GM21423 (cell line): Measurements from ENCODE around the gene TNFRSF25.

Experiments
- ATAC-seq: cut with Tn5 transposase; IDR thresholded peaks from one replicate; pipeline ENCODE4 v1.9.1; 2021; ENCODE audit warnings: mild to moderate bottlenecking, moderate library complexity; ENCODE audit not compliant: unreplicated experiment

Gene TNFRSF25

DNA sequence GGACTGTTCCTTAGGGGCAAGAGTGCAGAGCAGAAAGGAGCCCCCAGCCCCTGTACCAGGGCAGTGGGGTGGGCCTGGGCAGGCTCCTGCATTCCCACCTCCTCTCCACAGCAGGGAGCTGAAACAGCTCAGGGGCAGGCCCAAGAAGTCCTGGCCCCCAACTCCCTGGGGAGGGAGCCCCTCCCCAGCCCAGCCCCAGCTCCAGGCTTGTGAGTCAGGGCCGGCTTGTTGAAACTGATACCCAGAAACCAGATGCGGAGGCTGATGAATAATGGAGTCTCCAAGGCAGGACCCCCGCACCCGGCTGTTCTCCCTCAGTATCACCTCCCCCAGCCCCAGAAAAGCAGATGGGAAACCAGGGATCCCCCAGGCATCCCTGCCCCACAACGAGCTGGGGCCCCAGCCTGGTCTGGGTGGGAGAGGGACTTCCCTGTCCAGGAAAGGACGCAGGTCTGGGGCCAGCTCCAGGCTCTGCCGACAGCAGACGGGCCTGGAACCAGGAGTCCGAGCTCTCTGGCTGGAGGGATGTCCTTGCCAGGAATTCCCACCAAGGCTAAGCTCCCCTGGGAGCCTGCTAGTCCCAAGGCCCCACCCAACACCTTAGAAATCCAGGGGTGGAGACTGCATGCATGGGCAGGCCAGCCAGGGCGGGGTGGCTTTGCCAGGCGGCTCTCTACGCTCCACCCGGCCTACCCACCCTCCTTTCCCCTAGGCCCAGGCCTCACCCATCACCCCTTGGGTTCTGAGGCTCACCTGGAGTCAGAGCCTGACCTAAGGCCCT is 22.8 kb upstream of the TNFRSF25 start:
- no peak for ATAC-seq

GRCh38 chr1:6487804-6488484 is 22.0 kb upstream of the TNFRSF25 start:
- no peak for ATAC-seq

- ATAC-seq: peak; percentile 35
Observed at GRCh38 chr1:6486433-6487011, 20.5 kb upstream of the TNFRSF25 start.

DNA sequence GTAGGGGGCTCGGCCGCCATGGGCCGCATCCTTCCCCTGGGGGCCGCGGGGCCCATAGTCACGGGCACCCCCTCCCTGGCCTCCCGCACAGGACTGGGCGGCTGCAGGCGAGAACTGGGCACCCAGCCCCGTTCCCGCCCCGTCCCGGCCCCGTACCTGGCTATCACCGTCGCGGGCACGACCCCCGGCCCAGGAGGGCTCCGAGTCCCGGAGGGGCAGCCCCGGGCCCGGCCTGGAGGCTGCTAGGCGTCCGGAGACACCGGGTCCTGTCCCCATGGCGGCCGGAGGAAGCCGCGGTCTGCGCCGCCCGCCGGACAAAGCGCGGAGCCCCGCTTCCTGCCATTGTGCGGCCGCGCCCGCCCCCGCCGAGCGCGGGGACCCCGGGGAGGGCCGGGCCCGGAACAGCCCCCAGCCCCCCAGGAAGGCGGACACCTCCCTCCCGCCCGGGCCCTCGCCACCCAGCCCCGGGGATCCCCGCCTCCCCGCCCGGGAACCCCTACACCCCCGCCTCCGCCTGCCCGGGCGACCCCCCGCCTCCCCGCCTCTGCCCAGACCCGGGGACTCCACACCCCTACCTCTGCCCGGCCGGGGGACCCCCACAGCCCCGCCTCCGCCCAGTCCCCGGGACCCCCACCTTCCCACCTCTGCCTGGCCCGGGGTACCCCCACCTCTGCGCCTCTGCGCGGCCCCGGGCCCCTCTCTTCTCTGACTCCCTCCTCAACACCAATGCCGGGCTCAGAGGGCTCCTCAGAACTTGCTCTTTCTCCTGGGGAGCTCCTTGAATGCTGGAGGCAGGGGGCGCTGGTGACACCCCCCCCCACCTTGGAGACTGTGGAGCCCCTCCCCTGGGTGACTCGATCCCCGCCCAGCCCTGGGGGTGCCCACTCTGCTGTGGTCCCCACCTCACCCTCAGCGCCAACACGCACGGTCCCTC is 19.5 kb upstream of the TNFRSF25 start:
- no peak for ATAC-seq

- no peak for ATAC-seq
Observed at GRCh38 chr1:6484826-6485167, 18.8 kb upstream of the TNFRSF25 start.

DNA sequence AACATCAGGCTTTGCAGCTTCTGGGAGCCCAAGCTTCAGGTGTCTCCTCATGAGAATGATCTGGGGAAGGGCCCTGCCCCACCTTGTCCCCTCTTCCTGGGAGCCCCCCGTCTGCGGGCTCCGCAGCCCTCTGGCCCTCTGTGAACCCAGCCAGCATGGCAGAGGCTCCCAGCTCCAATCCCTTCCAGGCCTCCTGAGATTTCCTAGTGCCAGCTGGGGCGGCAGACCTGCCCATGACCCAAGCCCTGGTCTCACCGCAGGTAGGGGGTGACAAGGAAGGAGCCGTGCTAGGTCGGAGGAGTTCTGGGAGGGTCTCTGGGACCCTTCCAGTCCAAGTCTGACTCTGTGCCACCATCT is 17.8 kb upstream of the TNFRSF25 start:
- no peak for ATAC-seq

GRCh38 chr1:6483017-6483760 is 17.2 kb upstream of the TNFRSF25 start:
- no peak for ATAC-seq

- no peak for ATAC-seq
Observed at GRCh38 chr1:6481820-6482219, 15.8 kb upstream of the TNFRSF25 start.

- no peak for ATAC-seq
Observed at GRCh38 chr1:6477039-6477820, 11.3 kb upstream of the TNFRSF25 start.

DNA sequence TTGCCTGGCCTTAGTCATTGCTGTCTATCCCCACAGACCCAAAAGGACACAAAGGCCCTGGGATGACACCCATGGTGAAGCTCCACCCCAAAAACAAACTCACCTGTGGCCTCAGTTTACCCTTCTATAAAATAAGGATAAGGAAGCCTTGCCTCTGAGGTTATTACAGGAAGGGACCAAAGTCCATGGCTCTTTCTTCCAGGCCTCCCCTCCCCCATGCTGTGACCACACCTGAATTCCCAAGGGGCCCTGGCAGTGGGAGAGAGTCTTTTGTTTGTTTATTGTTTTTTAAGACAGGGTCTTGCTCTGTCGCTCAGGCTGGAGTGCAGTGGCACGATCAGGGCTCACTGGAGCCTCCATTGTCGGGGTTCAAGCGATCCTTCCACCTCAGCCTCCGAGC is 10.5 kb upstream of the TNFRSF25 start:
- no peak for ATAC-seq

DNA sequence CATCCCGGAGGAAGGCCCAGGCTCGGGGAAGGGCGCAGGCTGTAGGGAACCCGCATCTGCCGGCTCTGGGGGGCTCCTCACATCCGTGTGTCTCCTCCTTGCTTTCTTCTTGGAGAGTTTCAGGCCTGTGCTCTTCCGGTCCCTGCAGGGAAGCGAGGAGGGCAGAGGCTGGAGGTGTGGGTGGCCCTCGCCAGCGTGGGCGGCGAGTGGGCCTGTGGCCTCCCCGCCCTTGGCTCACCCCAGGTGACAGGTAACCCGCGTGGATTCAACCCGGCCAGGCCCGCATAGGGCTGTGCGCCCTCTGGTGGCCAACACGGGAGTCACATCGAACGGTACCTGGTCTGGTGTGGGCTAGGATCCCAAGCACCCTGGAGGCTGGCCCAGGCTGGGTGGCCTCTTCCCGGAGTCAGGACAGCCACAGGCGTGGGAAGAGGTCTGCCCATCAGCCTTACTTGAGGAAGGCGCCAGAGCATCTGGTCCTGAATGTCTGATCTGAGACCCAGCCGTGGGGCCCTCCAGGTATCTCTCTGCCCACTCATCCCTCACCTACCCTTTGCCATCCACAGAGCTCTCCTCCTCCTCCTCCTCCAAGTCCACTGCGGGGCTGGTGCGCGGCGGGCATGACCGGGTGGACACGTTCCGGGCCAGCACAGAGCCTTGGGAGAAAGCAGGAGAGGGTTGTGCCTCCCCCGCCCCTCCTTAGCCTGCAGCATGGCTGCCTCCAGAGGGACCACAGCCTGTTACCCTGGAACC is 9.6 kb upstream of the TNFRSF25 start:
- peak; percentile 58 for ATAC-seq

DNA sequence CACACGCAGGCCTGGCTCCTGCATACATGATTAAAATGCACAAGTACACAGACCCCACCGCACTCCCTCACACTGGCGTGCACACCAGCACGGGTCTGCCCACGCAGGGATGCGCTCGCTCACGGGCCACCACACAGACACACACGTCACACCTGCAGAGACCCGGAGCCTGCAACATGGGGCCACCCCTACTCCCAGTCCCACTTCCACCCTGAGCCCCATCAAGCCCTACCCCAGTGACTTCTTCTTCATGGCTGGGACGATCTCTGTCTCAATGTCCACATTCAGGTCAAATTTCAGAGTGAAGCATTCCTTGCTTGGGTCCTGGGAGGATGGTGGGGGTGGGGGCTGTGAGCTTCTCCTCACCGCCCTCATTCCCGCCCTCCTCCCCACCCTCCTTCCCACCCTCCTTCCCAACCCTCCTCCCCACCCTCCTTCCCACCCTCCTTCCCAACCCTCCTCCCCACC is 8.9 kb upstream of the TNFRSF25 start:
- ATAC-seq: no peak

DNA sequence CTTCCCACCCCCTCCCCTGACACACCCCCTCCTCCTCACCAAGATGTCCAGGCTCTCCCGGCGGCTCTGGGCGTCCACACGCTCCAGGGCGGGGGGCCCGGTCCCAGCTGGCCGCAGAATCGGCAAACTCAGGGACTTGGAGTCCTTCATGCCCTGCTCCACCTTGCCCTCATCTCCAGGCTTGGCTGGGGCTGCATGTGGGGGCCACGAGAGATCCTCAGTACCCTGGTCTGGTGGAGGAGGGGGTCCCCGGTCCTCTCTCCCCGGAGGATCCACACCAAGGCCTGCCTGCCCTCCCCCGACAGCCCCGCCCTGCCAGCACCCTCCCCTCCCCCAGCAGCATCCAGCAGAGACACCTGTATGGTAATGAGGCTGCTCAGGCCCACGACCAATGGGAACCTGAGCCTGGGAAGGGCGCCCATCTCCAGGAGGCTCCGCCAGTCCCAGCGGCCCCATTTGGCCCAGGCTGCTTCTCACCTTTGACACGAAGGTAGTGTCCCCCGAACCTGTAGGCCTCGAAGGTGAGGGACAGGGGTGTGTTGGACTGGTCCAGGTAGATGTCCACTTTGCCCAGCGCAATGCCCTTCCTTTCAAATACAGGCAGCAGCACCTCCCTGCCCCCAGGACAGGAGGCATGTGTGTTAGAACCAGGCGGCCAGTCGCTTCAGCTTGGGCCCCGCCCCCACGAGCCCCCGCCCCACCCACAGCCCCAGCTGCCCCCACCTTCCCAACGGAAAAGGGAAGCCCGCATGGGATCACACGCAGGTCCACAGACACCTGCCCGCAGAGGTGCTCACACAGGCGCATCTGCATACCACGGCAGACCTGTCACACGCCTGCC is 8.2 kb upstream of the TNFRSF25 start:
- ATAC-seq: no peak

DNA sequence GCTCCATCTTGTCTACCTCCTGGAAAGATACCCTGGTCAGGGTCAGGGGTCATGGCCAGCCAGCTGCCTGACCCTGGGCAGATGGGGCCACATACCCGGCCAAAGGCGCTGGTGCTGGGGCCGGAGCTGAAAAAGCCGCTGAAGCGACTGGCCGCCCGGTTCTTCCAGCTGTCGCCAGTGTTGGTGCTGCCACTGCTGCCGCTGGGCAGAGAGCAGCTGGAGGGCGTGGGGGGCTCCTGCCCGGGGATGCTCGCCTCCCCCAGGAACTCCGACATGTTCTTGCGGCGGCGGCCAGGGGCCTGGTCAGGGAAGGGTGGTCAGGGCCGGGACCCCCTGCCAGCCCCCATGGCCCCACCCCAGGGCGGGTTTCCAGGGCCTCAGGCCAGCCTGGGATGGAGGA is 7.2 kb upstream of the TNFRSF25 start:
- ATAC-seq: no peak

DNA sequence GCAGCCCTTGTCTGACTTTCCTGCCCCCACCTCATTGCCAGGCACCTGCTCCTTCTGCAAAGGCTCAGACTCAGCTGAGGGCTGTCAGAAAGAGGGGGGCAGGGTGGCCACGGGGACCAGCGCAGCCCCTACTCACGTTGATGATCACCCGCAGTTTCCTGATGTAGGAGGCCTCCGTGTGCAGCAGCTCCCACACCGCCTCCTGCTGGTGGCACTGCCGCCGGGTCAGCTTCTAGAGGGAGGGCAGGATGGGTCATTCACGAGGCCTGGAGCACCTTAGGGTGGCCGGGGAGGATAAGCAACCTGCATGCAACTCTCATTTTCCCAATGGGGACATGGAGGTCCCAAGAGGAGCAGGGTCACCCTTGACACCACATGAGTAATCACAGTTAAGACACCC is 6.4 kb upstream of the TNFRSF25 start:
- ATAC-seq: no peak

- ATAC-seq: no peak
Observed at GRCh38 chr1:6471970-6472368, 6.0 kb upstream of the TNFRSF25 start.

DNA sequence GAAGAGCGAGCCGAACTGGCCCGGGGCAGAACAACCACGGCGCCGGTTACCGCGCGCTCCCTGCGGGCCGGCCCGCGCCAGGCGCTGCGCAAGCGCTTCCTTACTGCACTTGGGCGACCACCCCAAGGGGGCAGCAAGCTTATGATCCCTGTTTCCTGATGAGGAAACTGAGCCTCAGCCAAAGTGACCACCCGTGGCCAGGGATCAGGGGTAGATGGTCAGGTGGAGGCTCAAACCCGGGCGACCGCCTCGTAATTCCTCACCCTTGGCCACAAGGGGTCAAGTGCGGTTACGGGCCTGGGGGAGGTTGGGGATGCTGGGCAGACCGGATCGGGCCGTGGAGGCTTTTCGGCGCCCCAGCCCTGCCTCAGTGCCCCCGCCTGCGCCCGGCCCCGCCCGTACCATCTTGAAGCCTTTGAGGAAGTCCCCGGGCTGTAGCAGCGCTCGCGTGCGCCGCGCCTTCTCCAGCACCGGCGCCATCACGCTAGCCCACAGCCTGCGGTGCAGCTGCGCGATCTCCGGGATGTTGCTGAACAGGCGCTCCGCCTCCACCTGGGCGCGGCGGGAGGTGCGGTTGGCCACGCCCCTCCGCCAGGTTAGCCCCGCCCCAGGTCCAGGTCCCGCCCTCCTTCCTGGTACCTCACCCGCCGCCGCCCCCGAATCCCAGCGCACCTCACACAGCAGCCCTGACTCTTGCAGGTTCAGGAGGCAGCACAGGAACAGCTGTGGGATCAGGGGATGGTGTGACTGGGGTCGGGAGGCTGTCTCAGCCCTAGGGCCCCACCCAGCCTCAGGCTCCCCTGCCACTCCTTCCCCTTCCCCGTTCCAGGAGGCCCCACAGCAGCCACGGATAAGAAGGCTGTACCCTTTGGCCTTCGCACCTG is 5.4 kb upstream of the TNFRSF25 start:
- ATAC-seq: no peak
